ENCODE results near the gene ARHGEF40.

The ARHGEF40 gene

DNA sequence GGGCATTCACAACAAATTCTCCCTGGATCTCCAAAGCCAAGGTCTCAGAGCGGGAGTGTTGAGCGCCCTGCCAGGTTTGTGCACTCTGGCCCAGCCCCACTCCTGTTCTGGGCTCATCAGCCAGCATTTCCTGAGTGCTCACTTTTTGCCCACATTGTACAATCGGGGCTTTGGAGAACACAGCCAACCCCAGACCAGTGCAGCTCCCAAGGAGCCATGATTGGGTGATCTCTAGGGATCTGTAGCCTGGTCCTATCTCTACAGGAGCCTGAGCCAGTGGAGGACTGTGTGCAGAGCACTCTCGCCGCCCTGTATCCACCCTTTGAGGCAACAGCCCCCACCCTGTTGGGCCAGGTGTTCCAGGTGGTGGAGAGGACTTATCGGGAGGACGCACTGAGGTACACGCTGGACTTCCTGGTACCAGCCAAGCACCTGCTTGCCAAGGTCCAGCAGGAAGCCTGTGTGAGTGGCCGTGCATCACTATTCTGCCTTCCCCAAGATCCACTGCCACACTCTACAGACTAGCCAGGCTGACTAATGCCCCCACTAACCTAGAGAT, 2.8 kb downstream of the ARHGEF40 start:
- H3K36me3 ChIP-seq (ENCODE audit: control insufficient read depth, insufficient read depth, low read length) = no peaks in the 10 kb centered on the region

DNA sequence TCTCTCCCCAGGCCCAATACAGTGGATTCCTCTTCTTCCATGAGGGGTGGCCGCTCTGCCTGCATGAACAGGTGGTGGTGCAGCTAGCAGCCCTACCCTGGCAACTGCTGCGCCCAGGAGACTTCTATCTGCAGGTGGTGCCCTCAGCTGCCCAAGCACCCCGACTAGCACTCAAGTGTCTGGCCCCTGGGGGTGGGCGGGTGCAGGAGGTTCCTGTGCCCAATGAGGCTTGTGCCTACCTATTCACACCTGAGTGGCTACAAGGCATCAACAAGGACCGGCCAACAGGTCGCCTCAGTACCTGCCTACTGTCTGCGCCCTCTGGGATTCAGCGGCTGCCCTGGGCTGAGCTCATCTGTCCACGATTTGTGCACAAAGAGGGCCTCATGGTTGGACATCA, 3.8 kb downstream of the ARHGEF40 start:
- Histone ChIP-seq H3K4me1 (ENCODE audit: control insufficient read depth, insufficient read depth, low read length, poor library complexity, severe bottlenecking) (peaks cover 28% of the 10 kb centered on the region), H3K9me3 (ENCODE audit: control insufficient read depth, low read length) (no peaks in the 10 kb centered on the region), H3K4me3 (ENCODE audit: insufficient read depth, low read depth, low read length, poor library complexity, severe bottlenecking) (no peak overlapping the region), H3K27ac (ENCODE audit: insufficient read depth, low read length, poor library complexity, severe bottlenecking) (no peak overlapping the region), H3K36me3 (ENCODE audit: control insufficient read depth, insufficient read depth, low read length) (no peaks in the 10 kb centered on the region), H3K27me3 (replicated peaks; ENCODE audit: control insufficient read depth, insufficient read depth, low read length, poor library complexity, severe bottlenecking) (peaks cover 29% of the 10 kb centered on the region)
- DNase-seq = no peak

More for the DNA sequence above, 2.8 kb downstream of the ARHGEF40 start:
- no peak overlapping the region for H3K27ac ChIP-seq (ENCODE audit: insufficient read depth, low read length, poor library complexity, severe bottlenecking)
- H3K4me3 ChIP-seq (ENCODE audit: insufficient read depth, low read depth, low read length, poor library complexity, severe bottlenecking) = no peak overlapping the region
- peaks cover 38% of the 10 kb centered on the region for H3K27me3 ChIP-seq (replicated peaks; ENCODE audit: control insufficient read depth, insufficient read depth, low read length, poor library complexity, severe bottlenecking)
- DNase-seq = no peak
- no peaks in the 10 kb centered on the region for H3K9me3 ChIP-seq (ENCODE audit: control insufficient read depth, low read length)
- H3K4me1 ChIP-seq (ENCODE audit: control insufficient read depth, insufficient read depth, low read length, poor library complexity, severe bottlenecking) = peaks cover 35% of the 10 kb centered on the region

DNA sequence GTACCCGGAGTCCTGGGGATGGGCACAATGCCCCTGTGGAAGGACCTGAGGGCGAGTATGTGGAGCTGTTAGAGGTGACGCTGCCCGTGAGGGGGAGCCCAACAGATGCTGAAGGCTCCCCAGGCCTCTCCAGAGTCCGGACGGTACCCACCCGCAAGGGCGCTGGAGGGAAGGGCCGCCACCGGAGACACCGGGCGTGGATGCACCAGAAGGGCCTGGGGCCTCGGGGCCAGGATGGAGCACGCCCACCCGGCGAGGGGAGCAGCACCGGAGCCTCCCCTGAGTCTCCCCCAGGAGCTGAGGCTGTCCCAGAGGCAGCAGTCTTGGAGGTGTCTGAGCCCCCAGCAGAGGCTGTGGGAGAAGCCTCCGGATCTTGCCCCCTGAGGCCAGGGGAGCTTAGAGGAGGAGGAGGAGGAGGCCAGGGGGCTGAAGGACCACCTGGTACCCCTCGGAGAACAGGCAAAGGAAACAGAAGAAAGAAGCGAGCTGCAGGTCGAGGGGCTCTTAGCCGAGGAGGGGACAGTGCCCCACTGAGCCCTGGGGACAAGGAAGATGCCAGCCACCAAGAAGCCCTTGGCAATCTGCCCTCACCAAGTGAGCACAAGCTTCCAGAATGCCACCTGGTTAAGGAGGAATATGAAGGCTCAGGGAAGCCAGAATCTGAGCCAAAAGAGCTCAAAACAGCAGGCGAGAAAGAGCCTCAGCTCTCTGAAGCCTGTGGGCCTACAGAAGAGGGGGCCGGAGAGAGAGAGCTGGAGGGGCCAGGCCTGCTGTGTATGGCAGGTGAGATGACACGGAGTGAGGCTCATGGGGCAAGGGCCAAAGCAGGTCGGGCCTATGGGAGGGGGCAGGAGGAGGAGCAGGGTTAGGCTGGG, 4.5 kb downstream of the ARHGEF40 start:
- Histone ChIP-seq H3K27me3 (replicated peaks; ENCODE audit: control insufficient read depth, insufficient read depth, low read length, poor library complexity, severe bottlenecking) (peaks cover 22% of the 10 kb centered on the region), H3K4me3 (ENCODE audit: insufficient read depth, low read depth, low read length, poor library complexity, severe bottlenecking) (no peak overlapping the region), H3K27ac (ENCODE audit: insufficient read depth, low read length, poor library complexity, severe bottlenecking) (no peak overlapping the region), H3K4me1 (ENCODE audit: control insufficient read depth, insufficient read depth, low read length, poor library complexity, severe bottlenecking) (peaks cover 21% of the 10 kb centered on the region), H3K9me3 (ENCODE audit: control insufficient read depth, low read length) (no peaks in the 10 kb centered on the region), H3K36me3 (ENCODE audit: control insufficient read depth, insufficient read depth, low read length) (no peaks in the 10 kb centered on the region)
- DNase-seq = no peak

DNA sequence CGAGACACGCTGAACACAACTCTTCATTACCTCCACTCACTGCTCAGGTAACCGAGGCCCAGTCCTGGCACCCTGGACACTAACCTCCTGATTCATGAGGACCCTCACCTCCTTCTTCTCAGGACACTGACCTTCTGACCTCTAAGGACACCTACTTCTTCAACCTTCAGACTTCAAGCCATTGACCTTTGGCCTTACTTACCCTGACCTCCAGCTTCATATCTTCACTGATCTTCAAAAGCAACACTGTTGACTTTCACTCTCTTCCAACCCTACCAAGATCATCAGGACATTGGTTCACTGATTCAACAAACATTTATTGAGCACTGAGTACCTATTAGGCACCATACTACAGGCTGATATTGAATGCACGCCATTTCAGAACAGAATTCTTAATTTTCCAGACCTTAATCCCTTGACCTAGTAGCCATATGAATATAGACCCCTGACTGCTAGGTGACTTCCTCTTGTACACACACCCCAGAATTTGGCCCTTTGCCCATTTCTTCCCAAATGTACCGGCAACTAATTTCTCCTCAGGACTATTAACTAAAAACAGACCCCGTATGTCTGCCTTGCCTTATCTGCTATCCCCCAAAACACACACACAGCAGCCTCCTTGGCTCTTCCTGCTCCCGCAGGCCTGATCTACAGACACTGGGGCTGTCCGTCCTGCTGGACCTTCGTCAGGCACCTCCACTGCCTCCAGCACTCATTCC, 5.8 kb downstream of the ARHGEF40 start:
- H3K27ac ChIP-seq (ENCODE audit: insufficient read depth, low read length, poor library complexity, severe bottlenecking) = no peak overlapping the region

DNA sequence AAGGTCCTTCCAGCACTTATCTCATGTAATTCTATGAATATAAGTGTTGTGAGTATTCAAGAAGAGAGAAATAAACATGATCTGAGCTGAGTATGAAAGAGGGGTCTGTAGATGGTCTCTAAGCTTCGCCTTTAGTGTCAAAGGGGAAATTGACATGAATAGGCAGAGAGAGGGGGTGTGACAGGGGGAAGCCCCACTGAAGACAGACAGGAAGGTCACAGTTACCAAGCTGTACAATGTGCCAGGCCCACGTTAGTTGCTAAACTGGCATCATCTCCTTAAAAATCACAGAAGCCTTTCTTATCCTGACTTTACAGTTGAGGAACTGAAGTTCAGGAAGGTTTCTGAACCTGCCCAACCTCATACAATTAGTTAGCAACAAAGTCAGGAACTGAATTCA, 7.6 kb downstream of the ARHGEF40 start:
- Histone ChIP-seq H3K4me1 (ENCODE audit: control insufficient read depth, insufficient read depth, low read length, poor library complexity, severe bottlenecking) (no peaks in the 10 kb centered on the region), H3K27me3 (replicated peaks; ENCODE audit: control insufficient read depth, insufficient read depth, low read length, poor library complexity, severe bottlenecking) (no peaks in the 10 kb centered on the region), H3K27ac (ENCODE audit: insufficient read depth, low read length, poor library complexity, severe bottlenecking) (no peak overlapping the region), H3K4me3 (ENCODE audit: insufficient read depth, low read depth, low read length, poor library complexity, severe bottlenecking) (no peak overlapping the region), H3K36me3 (ENCODE audit: control insufficient read depth, insufficient read depth, low read length) (no peaks in the 10 kb centered on the region), H3K9me3 (ENCODE audit: control insufficient read depth, low read length) (no peaks in the 10 kb centered on the region)
- DNase-seq = no peak

More for the DNA sequence above, 5.8 kb downstream of the ARHGEF40 start:
- DNase-seq = no peak
- no peaks in the 10 kb centered on the region for H3K9me3 ChIP-seq (ENCODE audit: control insufficient read depth, low read length)
- H3K27me3 ChIP-seq (replicated peaks; ENCODE audit: control insufficient read depth, insufficient read depth, low read length, poor library complexity, severe bottlenecking) = peaks cover 12% of the 10 kb centered on the region
- no peak overlapping the region for H3K4me3 ChIP-seq (ENCODE audit: insufficient read depth, low read depth, low read length, poor library complexity, severe bottlenecking)
- H3K4me1 ChIP-seq (ENCODE audit: control insufficient read depth, insufficient read depth, low read length, poor library complexity, severe bottlenecking) = peaks cover 11% of the 10 kb centered on the region
- H3K36me3 ChIP-seq (ENCODE audit: control insufficient read depth, insufficient read depth, low read length) = no peaks in the 10 kb centered on the region

DNA sequence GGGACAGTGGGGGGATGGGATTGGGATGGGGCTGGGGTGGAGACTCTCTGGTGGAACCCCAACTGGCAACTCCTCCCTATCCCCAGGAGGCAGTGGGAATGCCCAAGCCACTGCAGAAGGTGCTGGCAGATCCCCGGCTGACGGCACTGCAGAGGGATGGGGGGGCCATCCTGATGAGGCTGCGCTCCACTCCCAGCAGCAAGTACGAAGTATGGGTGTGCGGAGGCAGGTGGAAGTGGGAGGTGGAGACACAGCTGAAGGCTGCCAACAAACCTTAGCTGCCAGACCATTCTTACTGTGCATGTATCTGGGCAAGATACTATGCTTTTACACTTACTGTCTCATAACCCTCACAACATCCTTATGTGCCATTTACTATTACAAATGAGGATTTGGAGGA, 8.2 kb downstream of the ARHGEF40 start:
- H3K27ac ChIP-seq (ENCODE audit: insufficient read depth, low read length, poor library complexity, severe bottlenecking) = no peak overlapping the region

DNA sequence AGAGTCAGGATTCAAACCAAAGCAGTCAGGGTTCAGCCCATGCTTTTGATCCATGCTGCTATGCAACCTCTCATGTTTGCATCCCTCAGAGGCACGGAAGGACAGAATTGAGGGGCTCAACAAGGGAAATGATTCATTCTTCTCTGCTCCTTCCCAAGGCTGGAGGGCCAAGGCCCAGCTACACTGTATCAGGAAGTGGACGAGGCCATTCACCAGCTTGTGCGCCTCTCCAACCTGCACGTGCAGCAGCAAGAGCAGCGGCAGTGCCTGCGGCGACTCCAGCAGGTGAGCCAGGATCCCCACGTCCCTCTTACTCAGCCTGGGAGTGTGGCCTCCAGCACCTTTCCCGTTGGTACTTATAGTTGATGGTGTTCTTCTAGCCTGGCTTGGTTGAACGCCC, 8.6 kb downstream of the ARHGEF40 start:
- H3K36me3 ChIP-seq (ENCODE audit: control insufficient read depth, insufficient read depth, low read length) = no peaks in the 10 kb centered on the region
- H3K9me3 ChIP-seq (ENCODE audit: control insufficient read depth, low read length) = no peaks in the 10 kb centered on the region
- no peaks in the 10 kb centered on the region for H3K27me3 ChIP-seq (replicated peaks; ENCODE audit: control insufficient read depth, insufficient read depth, low read length, poor library complexity, severe bottlenecking)
- H3K27ac ChIP-seq (ENCODE audit: insufficient read depth, low read length, poor library complexity, severe bottlenecking) = no peak overlapping the region
- H3K4me1 ChIP-seq (ENCODE audit: control insufficient read depth, insufficient read depth, low read length, poor library complexity, severe bottlenecking) = no peaks in the 10 kb centered on the region
- no peak overlapping the region for H3K4me3 ChIP-seq (ENCODE audit: insufficient read depth, low read depth, low read length, poor library complexity, severe bottlenecking)
- DNase-seq = no peak

More for the DNA sequence above, 8.2 kb downstream of the ARHGEF40 start:
- no peaks in the 10 kb centered on the region for H3K4me1 ChIP-seq (ENCODE audit: control insufficient read depth, insufficient read depth, low read length, poor library complexity, severe bottlenecking)
- H3K27me3 ChIP-seq (replicated peaks; ENCODE audit: control insufficient read depth, insufficient read depth, low read length, poor library complexity, severe bottlenecking) = no peaks in the 10 kb centered on the region
- H3K36me3 ChIP-seq (ENCODE audit: control insufficient read depth, insufficient read depth, low read length) = no peaks in the 10 kb centered on the region
- DNase-seq = no peak
- no peak overlapping the region for H3K4me3 ChIP-seq (ENCODE audit: insufficient read depth, low read depth, low read length, poor library complexity, severe bottlenecking)
- H3K9me3 ChIP-seq (ENCODE audit: control insufficient read depth, low read length) = no peaks in the 10 kb centered on the region

DNA sequence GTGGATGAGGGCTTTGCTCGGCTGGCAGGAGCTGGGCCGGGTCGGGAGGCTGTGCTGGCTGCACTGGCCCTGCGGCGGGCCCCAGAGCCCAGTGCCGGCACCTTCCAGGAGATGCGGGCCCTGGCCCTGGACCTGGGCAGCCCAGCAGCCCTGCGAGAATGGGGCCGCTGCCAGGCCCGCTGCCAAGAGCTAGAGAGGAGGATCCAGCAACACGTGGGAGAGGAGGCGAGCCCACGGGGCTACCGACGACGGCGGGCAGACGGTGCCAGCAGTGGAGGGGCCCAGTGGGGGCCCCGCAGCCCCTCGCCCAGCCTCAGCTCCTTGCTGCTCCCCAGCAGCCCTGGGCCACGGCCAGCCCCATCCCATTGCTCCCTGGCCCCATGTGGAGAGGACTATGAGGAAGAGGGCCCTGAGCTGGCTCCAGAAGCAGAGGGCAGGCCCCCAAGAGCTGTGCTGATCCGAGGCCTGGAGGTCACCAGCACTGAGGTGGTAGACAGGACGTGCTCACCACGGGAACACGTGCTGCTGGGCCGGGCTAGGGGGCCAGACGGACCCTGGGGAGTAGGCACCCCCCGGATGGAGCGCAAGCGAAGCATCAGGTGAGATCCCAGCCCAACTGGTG, 11.5 kb downstream of the ARHGEF40 start:
- no peak for DNase-seq
- no peaks in the 10 kb centered on the region for H3K4me1 ChIP-seq (ENCODE audit: control insufficient read depth, insufficient read depth, low read length, poor library complexity, severe bottlenecking)
- H3K36me3 ChIP-seq (ENCODE audit: control insufficient read depth, insufficient read depth, low read length) = no peaks in the 10 kb centered on the region
- no peaks in the 10 kb centered on the region for H3K27me3 ChIP-seq (replicated peaks; ENCODE audit: control insufficient read depth, insufficient read depth, low read length, poor library complexity, severe bottlenecking)
- no peaks in the 10 kb centered on the region for H3K9me3 ChIP-seq (ENCODE audit: control insufficient read depth, low read length)
- H3K4me3 ChIP-seq (ENCODE audit: insufficient read depth, low read depth, low read length, poor library complexity, severe bottlenecking) = no peak overlapping the region
- no peak overlapping the region for H3K27ac ChIP-seq (ENCODE audit: insufficient read depth, low read length, poor library complexity, severe bottlenecking)

DNA sequence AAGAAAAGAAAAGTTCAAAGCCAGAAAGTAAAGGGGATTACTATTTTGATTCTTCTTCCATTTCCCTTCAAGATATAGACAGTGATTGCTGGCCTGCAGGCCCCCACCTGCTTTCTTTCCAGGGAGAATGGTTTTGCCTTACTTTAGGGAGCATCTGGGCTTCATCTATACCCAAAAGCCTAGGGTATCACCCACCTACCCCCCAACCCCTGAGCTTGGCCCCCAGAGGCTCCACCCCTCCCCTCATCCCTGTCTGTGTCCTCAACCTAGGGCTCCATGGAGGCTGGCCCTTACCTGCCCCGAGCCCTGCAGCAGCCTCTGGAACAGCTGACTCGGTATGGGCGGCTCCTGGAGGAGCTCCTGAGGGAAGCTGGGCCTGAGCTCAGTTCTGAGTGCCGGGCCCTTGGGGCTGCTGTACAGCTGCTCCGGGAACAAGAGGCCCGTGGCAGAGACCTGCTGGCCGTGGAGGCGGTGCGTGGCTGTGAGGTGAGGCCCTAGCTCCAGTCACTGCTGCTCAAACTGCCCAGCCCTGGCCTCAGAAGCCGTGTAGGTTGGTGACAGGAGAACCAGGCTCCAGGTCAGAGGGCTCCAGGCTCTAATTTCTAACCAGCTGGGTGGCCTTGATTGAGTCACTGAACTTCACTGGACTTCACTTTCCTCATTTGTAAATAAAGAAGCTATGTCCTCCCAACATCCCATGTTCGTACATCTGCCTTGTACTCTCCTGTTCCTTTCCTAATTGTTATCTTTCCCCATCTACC, 13.6 kb downstream of the ARHGEF40 start:
- no peaks in the 10 kb centered on the region for H3K36me3 ChIP-seq (ENCODE audit: control insufficient read depth, insufficient read depth, low read length)
- peaks cover 12% of the 10 kb centered on the region for H3K4me1 ChIP-seq (ENCODE audit: control insufficient read depth, insufficient read depth, low read length, poor library complexity, severe bottlenecking)
- H3K27me3 ChIP-seq (replicated peaks; ENCODE audit: control insufficient read depth, insufficient read depth, low read length, poor library complexity, severe bottlenecking) = no peaks in the 10 kb centered on the region
- no peaks in the 10 kb centered on the region for H3K9me3 ChIP-seq (ENCODE audit: control insufficient read depth, low read length)
- no peak overlapping the region for H3K27ac ChIP-seq (ENCODE audit: insufficient read depth, low read length, poor library complexity, severe bottlenecking)
- no peak overlapping the region for H3K4me3 ChIP-seq (ENCODE audit: insufficient read depth, low read depth, low read length, poor library complexity, severe bottlenecking)
- DNase-seq = no peak

All from effector memory CD4-positive, alpha-beta T cell (primary cell).